GM21381 (cell line): Measurements from ENCODE around the gene NPC1.
"Not testable (repeated sequence)": the region's sequence is repeated elsewhere in the genome, so short reads cannot be mapped to it uniquely, and the experiment has no call there.

Experiments
- ATAC-seq: cut with Tn5 transposase; IDR thresholded peaks from one replicate; pipeline ENCODE4 v1.9.1; 2021; ENCODE audit warnings: mild to moderate bottlenecking, moderate library complexity; ENCODE audit not compliant: unreplicated experiment

The NPC1 gene

DNA sequence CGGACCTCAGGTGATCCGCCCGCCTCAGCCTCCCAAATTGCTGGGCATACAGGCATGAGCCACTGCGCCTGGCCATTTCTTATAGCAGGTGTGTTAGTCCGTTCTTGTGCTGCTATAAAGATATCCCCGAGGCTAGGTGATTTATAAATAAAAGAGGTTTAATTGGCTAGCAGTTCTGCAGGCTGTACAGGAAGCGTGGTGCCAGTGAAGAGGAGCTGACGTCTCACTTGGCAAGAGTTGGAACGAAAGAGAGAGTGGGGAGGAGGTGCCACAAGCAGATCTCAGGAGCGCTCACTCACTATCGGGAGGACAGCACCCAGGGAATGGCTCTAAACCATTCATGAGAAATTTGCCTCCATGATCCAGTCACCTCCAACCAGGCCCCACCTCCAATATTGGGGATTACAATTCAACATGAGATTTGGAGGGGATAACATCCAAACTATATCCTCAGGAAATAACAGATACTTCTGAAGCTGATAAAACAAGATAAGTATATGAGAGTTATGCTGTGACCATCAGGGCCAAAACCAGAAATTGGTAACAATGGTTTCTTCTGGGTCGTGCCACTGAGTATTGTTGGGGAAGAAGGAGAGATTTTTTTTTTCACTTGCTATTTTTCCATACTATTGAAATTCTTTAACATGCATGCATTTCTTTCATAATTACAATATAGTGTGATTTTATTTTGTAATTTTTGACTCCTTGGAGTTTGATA, 90.4 kb downstream of the NPC1 start:
- ATAC-seq, result no peak

DNA sequence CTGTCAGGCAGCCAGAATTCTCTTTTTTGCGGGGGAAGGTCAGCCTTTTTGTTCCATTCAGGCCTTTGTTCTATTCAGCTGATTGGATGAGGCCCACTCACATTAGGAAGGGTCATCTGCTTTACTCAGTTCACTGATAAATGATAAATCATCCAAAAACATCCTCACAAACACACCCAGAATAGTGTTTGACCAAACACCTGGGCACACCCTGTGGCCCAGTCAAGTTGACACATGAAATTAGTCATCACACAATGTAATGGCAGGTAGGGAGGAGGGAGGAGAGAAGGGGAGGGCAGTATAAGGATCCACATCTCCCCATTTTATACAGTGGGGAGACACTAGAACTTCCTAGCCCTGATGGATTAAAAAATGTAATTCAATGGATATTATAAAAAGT, 91.3 kb downstream of the NPC1 start:
- no peak for ATAC-seq

DNA sequence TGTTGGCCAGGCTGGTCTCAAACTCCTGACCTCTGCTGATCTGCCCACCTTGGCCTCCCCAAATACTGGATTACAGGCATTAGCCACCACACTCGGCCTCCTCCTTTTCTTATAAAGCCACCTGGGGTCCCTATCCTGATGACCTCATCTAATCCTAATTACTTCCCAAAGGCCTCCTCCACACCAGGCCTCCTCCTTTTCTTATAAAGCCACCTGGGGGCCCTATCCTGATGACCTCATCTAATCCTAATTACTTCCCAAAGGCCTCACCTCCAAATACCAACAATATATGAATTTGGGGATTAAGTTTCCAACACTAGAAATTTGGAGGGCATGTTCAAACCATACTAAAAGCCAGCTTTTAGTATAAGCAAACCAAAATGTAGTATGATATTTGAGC, 92.7 kb downstream of the NPC1 start:
- no peak for ATAC-seq

DNA sequence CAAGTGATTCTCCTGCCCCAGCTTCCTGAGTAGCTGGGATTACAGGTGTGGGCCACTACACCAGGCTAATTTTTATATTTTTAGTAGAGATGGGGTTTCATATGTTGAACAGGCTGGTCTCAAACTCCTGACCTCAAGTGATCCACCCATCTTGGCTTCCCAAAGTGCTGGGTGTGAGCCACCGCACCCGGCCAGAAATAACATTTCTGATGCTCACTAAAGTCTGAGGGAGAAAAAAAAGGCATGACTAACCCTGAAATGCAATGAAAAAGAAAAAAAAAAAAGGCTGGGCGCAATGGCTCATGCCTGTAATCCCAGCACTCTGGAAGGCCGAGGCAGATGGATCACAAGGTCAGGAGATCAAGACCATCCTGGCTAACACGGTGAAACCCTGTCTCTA, 96.7 kb downstream of the NPC1 start:
- ATAC-seq, result not testable (repeated sequence)

DNA sequence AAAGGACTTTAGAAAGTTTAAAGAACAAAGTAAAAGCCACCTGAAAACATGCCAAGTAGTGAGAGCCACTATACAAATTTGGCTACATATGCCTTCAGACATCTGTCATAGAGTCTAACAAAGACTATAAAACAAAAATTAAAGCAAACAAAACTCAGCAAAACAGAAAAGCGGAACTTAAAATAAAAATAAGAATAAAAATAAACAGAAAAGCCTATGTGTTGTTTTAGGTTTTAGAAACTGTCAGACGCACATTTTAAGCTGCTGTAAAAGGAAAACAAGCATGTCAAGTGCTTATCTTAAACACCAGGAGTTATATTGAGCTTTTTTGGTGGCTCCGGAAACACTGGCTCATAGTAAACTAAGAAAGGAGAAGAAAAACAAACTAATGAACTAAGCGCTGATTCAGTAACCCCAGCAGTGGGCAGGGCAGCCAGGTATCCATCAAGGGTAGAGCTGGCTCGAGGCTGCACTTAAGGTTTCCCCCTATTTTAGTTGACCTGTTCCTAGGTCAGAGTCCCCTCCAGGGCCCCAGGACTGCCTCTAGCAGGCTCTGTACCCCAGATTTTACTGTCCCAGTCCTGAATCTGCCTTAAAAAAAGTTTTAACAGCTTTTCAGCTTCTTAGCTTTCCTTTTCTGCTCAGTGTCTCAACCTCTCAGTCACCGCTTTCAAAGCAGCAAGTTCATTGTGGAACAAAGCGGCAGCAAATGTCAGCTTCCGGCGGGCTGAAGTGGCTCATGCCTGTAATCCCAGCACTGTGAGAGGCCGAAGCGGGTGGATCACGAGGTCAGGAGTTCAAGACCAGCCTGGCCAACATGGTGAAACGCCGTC, 98.4 kb downstream of the NPC1 start:
- peak; percentile 78 for ATAC-seq

DNA sequence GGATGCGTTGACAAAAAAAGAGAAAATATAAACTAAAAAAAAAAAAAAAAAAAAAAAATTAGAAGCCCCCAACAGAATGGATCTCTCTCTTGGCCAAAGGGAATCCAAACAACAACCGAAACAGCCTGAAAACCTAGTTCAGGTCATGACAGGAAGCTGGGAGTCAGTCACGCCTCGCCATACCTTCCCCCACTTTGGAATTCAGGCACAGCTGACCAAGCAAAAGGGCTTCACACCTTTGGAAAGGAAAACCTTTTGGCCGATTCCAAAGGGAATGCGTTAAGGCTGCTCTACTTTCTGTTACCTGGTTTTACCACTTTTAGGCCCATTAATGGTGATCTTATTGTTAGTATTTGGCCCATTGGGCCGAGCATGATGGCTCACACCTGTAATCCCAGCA, 100.9 kb downstream of the NPC1 start:
- ATAC-seq, result no peak

DNA sequence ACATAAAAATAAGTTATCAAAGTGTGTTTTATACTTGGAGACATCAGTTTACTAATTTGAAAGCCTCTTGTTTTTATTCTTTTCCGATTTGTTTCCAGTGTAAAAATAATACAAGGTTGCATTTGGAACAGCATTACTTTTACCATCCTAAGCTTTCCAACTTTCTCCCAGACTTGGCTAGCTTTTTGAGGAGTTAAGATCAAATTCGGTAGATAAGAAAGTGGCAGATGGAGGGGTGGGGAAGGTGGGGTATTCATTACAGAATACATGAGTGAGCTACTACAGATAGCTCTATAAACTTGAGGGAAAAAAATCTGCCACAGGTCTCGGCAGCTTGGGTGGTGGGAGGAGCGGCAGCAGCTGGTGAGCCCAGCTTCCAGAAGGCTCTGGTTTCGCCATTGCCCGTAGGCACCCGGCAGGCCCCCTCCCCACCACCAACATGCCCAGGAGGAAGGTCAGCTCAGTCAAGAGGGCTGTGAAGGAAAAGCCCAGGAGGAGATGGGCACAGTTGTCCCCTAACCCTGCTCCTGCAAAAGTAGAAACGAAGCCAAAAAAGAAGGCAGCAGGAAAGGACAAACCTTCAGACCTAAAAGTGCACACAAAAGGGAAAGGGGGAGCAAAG, 101.6 kb downstream of the NPC1 start:
- ATAC-seq, result no peak
